ENCODE data around the gene TBXAS1.
"Not testable (repeated sequence)": the region's sequence is repeated elsewhere in the genome, so short reads cannot be mapped to it uniquely, and the experiment has no call there.

Gene TBXAS1

DNA sequence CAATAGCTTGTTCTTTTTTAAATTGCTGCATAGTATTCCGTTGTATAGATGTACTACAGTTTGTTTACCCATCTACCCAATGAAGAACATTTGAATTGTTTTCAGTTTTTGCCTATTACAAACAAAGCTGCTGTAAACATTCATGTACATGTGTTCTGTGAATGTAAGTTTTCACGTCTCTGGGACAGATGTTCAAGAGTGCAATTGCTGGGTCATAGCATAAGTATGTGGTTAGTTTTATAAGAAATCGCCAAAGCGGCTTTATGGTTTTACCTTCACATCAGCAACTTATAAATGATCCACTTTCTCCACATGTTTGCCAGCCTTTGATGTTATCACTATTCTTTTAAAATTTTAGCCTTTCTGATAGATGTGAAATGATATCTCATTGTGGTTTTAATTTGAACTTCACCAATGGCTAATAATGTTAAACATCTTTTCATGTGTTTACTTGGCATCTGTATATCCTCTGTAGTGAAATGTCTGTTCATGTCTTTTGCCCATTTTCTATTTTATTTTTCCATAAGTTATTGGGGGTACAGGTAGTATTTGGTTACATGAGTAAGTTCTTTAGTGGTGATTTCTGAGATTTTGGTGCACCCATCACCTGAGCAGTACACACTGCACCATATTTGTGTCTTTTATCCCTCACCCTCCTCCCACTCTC, 73.5 kb downstream of the TBXAS1 start:
- H3K4me3 ChIP-seq (ENCODE audit: low read length): no peak overlapping the region
- H3K4me1 ChIP-seq (ENCODE audit: control insufficient read depth, low read length): peaks cover 10% of the 10 kb centered on the region
- TF ChIP-seq, protein P1, sequence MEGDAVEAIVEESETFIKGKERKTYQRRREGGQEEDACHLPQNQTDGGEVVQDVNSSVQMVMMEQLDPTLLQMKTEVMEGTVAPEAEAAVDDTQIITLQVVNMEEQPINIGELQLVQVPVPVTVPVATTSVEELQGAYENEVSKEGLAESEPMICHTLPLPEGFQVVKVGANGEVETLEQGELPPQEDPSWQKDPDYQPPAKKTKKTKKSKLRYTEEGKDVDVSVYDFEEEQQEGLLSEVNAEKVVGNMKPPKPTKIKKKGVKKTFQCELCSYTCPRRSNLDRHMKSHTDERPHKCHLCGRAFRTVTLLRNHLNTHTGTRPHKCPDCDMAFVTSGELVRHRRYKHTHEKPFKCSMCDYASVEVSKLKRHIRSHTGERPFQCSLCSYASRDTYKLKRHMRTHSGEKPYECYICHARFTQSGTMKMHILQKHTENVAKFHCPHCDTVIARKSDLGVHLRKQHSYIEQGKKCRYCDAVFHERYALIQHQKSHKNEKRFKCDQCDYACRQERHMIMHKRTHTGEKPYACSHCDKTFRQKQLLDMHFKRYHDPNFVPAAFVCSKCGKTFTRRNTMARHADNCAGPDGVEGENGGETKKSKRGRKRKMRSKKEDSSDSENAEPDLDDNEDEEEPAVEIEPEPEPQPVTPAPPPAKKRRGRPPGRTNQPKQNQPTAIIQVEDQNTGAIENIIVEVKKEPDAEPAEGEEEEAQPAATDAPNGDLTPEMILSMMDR (IDR thresholded peaks at IDR 0.05; ENCODE audit: low read depth, low read length, poor library complexity, severe bottlenecking): no peak
- no peak for TF ChIP-seq EZH2phosphoT487 (IDR thresholded peaks at IDR 0.05; ENCODE audit: borderline replicate concordance, low read length)
- no peaks in the 10 kb centered on the region for H3K79me2 ChIP-seq (ENCODE audit: control insufficient read depth, low read length)
- no peaks in the 10 kb centered on the region for H3F3A ChIP-seq (ENCODE audit: control insufficient read depth, insufficient read depth)
- no peaks in the 10 kb centered on the region for H4K20me1 ChIP-seq (ENCODE audit: control insufficient read depth, insufficient read depth, low read depth, low read length)
- no peak overlapping the region for H3K27ac ChIP-seq (ENCODE audit: low read depth, low read length)
- no peaks in the 10 kb centered on the region for H3K36me3 ChIP-seq (ENCODE audit: control insufficient read depth, low read length)
- H3K4me2 ChIP-seq (ENCODE audit: low read length): no peak overlapping the region
- no peaks in the 10 kb centered on the region for H3K9me3 ChIP-seq (ENCODE audit: control insufficient read depth, insufficient read depth, low read length)
- H3K27me3 ChIP-seq (ENCODE audit: control insufficient read depth, low read length): peaks cover 5% of the 10 kb centered on the region; the same call in 1 of the 2 replicates
- no peaks in the 10 kb centered on the region for H3K9me2 ChIP-seq (replicated peaks; ENCODE audit: control insufficient read depth, low read length)

DNA sequence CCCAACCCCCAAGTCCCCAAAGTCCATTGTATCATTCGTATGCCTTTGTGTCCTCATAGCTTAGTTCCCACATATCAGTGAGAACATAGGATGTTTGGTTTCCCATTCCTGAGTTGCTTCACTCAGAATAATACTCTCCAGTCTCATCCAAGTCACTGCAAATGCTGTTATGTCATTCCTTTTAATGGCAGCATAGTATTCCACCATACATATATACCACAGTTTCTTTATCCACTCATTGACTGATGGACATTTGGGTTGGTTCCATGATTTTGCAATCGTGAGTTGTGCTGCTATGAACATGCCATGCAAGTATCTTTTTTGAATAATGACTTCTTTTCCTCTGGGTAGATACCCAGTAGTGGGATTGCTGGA, 74.0 kb downstream of the TBXAS1 start:
- H3K4me2 ChIP-seq (ENCODE audit: low read length); H3K4me3 ChIP-seq (ENCODE audit: low read length); H3K27ac ChIP-seq (ENCODE audit: low read depth, low read length); H3K36me3 ChIP-seq (ENCODE audit: control insufficient read depth, low read length); H3K9me2 ChIP-seq (replicated peaks; ENCODE audit: control insufficient read depth, low read length); H3K27me3 ChIP-seq (ENCODE audit: control insufficient read depth, low read length); H3K79me2 ChIP-seq (ENCODE audit: control insufficient read depth, low read length); H3K9me3 ChIP-seq (ENCODE audit: control insufficient read depth, insufficient read depth, low read length); H3F3A ChIP-seq (ENCODE audit: control insufficient read depth, insufficient read depth); H4K20me1 ChIP-seq (ENCODE audit: control insufficient read depth, insufficient read depth, low read depth, low read length): not testable (repeated sequence)
- H3K4me1 ChIP-seq (ENCODE audit: control insufficient read depth, low read length): peaks cover 10% of the 10 kb centered on the region

DNA sequence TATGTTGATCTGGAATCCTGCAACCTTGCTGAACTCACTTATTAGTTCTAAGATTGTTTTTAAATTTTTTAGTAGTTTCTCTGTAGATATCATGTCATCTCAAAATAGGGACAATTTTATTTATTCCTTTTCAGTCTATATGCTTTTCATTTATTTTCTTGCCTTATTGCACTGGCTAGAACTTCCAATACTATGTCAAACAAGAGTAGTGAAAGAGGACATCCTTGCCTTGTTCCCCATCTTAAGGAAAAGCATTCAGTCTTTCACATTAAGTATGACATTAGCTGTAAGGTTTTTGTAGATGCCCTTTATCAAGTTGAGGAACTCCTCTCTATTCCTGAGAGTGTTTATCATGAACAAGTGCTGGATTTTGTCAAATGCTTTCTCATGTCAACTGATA, 77.8 kb downstream of the TBXAS1 start:
- H3K27ac ChIP-seq (ENCODE audit: low read depth, low read length): no peak overlapping the region
- H3K79me2 ChIP-seq (ENCODE audit: control insufficient read depth, low read length): no peaks in the 10 kb centered on the region
- H4K20me1 ChIP-seq (ENCODE audit: control insufficient read depth, insufficient read depth, low read depth, low read length): no peaks in the 10 kb centered on the region
- H3K27me3 ChIP-seq (ENCODE audit: control insufficient read depth, low read length): no peaks in the 10 kb centered on the region
- no peaks in the 10 kb centered on the region for H3K36me3 ChIP-seq (ENCODE audit: control insufficient read depth, low read length)
- H3K9me2 ChIP-seq (replicated peaks; ENCODE audit: control insufficient read depth, low read length): no peaks in the 10 kb centered on the region
- TF ChIP-seq, protein P1 (IDR thresholded peaks at IDR 0.05; ENCODE audit: low read depth, low read length, poor library complexity, severe bottlenecking): no peak
- TF ChIP-seq EZH2phosphoT487 (IDR thresholded peaks at IDR 0.05; ENCODE audit: borderline replicate concordance, low read length): no peak
- H3K4me3 ChIP-seq (ENCODE audit: low read length): no peak overlapping the region
- no peaks in the 10 kb centered on the region for H3K4me1 ChIP-seq (ENCODE audit: control insufficient read depth, low read length)
- H3K9me3 ChIP-seq (ENCODE audit: control insufficient read depth, insufficient read depth, low read length): no peaks in the 10 kb centered on the region
- H3K4me2 ChIP-seq (ENCODE audit: low read length): no peak overlapping the region
- H3F3A ChIP-seq (ENCODE audit: control insufficient read depth, insufficient read depth): no peaks in the 10 kb centered on the region

DNA sequence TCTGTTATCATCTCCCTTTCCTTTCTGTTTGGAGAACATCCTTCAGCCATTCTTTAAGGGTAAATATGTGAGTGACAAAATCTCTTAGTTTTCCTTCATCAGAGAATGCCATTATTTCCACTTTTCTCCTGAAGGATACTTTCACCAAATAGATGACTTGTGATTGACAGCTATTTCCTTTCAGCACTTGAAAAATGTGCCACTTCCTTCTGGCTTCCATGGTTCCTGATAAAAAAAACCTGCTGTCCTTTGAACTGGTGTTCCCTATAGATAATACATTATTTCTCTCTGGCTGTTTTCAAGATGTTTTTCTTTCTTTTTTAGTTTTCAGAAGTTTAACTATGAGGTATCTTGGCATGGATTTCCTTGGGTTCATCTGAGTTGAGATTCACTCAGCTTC, 79.7 kb downstream of the TBXAS1 start:
- Histone ChIP-seq H3K36me3 (ENCODE audit: control insufficient read depth, low read length) (no peaks in the 10 kb centered on the region), H3K4me1 (ENCODE audit: control insufficient read depth, low read length) (no peaks in the 10 kb centered on the region), H3K9me2 (replicated peaks; ENCODE audit: control insufficient read depth, low read length) (no peaks in the 10 kb centered on the region), H3K79me2 (ENCODE audit: control insufficient read depth, low read length) (no peaks in the 10 kb centered on the region), H3F3A (ENCODE audit: control insufficient read depth, insufficient read depth) (no peaks in the 10 kb centered on the region), H3K4me2 (ENCODE audit: low read length) (no peak overlapping the region), H4K20me1 (ENCODE audit: control insufficient read depth, insufficient read depth, low read depth, low read length) (no peaks in the 10 kb centered on the region), H3K4me3 (ENCODE audit: low read length) (no peak overlapping the region), H3K9me3 (ENCODE audit: control insufficient read depth, insufficient read depth, low read length) (no peaks in the 10 kb centered on the region), H3K27me3 (ENCODE audit: control insufficient read depth, low read length) (no peaks in the 10 kb centered on the region), H3K27ac (ENCODE audit: low read depth, low read length) (no peak overlapping the region)
- TF ChIP-seq, protein P1 (IDR thresholded peaks at IDR 0.05; ENCODE audit: low read depth, low read length, poor library complexity, severe bottlenecking): no peak
- no peak for TF ChIP-seq EZH2phosphoT487 (IDR thresholded peaks at IDR 0.05; ENCODE audit: borderline replicate concordance, low read length)

All from DOHH2 (cell line).